Medulla oblongata (tissue), 1 donor: ENCODE data around the gene OSR1.
"Not testable (repeated sequence)": the region's sequence is repeated elsewhere in the genome, so short reads cannot be mapped to it uniquely, and the experiment has no call there.

Source experiments
- DNase-seq: peaks from one replicate; pipeline ENCODE4 v3.0.0-alpha.2; 2015; ENCODE audit errors: extremely low spot score

Gene OSR1

DNA sequence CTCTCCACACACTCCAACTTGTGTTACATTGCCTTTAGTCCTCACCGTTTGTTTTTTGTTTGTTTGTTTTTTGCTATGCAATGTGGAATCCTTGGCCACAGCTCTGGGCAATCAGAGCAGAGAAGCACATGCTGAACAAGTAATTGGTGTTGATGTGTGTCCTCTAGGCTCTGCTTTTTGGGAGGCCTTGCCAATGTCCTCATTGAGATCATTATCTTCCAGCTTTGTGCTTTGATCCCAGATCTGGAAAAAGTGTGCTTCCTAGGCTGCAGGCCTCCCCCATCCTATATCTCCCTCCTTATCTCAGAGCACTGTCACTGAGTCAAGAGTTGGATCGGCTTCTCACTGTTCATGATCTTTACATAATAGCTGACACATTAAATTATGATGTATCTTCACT is 25.9 kb downstream of the OSR1 start:
- no peak for DNase-seq

DNA sequence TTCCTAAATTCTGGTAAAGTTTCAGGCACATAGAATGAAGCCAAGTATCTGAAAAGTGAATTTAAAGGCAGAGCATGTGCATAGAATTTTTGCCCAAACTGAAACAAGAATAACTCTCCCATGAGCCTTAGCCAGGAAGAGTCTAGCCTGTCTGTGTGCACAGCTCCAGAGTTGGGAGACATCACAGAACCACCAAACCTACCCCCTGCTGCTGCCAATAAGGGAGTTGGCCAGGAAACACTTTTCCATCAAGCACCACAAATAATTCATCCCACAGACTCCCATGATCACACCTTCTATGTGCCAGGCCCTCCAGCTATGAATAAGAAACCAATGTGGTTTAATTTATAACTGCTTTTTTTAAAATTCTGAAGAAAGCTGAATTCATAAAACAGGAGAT is 27.0 kb downstream of the OSR1 start:
- DNase-seq: no peak

DNA sequence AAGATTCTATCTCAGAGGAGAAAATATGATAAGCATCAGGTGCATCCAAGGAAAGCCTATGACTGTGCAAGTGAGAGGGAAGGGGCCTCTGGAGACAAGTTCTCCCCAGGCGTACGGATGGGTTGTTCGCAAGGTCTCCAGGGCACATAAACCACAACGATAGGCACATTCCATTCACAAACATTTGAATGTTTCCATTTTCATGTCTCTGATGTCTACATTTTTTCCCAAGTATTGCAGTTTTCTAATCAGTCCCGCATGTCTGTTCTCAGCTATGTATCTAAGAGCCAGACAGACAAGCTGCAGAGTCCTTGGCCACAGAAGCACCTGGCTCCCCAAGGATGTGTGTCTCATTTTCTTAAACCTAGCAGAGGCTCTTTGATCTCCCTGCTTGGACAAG is 28.0 kb downstream of the OSR1 start:
- DNase-seq: no peak

GRCh38 chr2:19329445-19329844 is 29.0 kb downstream of the OSR1 start:
- DNase-seq: no peak

- no peak for DNase-seq
Measured at GRCh38 chr2:19327496-19327895, 30.9 kb downstream of the OSR1 start.

DNA sequence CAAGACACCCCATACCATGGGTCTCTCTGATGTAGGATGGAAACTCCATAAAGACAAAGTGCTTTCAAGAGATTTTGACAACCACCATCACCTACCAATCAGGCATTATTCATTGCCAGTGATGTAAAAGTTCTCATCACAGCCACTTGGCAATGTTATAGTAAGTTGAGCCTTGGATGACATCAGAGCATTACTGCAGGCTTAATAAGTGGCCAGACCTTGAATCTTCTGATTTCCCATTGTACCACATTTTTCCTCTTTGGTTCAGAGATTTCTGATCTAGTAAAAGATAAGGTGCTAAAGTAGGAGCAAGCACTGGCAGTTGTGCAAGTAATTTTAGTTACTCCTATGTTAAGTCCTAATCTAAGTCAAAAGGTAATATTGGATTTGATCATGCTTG is 36.5 kb downstream of the OSR1 start:
- no peak for DNase-seq

DNA sequence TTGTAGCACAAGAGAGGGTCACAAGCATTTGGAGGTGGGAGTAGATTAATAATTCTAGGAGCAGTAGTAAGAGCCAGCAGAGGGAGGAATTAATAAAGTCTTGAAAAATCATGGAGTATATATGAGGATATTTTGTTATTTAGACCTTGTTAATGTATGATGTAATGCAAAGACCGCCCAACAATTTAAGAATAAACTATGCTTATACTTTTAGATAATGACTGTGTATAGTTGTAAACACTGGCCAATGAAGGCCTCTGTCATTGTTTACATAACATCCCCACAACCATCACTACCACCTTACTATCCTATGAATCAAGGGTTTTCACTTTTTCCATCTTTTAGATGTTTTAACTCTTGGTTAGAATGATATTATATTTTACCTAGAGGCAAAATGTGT is 37.6 kb downstream of the OSR1 start:
- no peak for DNase-seq

DNA sequence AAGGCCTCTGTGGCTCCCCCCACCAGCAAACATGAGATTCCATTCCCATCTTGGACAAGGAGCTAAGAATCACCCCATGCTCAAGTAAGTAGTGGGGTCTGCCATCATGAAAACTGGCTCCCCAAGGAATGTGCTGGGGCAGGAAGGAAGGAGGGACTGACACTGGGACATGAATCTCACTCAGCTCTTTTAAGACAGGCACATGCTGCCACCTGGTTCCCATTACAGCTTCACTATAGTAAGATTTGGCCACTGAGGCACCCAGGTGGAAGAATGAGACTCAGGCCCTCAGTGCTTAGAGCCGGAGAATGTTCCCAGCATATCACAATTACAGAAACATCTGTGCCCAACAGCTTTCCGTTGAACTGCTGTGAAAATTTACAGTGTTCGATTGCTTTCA is 38.7 kb downstream of the OSR1 start:
- no peak for DNase-seq

- DNase-seq: no peak
Measured at GRCh38 chr2:19319064-19319463, 39.4 kb downstream of the OSR1 start.

DNA sequence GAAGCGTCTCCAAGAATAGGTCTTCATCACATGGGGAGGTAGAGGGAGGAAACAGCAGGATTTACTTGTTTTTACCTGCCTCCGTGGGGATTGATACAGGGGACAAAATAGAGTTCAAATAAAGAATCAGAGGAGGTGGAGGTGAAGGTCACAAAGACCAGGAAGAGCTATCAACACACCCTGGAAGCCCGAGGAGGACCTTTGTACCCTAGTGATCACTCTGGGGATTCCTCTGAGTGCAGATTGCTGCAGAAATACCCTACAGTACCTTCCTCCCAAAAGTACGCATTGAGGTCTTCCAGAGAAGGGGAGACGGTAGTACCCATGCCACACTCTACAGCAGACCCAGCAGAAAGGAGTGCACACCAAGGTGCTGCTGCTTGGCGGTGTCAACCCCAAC is 44.9 kb downstream of the OSR1 start:
- no peak for DNase-seq

- DNase-seq: peak; percentile 15
Measured at GRCh38 chr2:19312949-19313348, 45.5 kb downstream of the OSR1 start.

- not testable (repeated sequence) for DNase-seq
Measured at GRCh38 chr2:19306065-19306464, 52.4 kb downstream of the OSR1 start.

DNA sequence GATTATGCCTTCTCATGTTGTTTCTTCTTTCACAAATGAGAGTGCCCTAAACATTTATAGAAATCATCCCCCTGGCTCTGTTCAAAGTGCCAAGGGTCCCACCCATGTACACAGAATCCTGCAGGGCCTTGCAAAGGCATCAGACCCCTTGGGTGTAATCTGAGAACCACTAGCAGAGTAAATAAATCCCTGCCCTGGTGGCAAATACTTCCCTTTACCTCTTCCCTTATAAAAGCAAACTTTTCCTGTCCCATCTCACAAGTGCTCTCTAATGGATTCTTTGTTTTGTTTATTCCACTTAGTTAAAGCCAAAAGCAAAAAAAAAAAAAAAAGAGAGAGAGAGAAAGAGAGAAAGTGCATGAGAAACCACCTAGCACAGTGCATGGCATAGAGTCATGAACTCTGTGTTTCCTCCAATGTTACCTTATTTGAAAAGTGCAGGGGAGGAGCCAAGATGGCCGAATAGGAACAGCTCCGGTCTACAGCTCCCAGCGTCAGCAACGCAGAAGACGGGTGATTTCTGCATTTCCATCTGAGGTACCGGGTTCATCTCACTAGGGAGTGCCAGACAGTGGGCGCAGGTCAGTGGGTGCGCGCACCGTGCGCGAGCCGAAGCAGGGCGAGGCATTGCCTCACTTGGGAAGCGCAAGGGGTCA is 52.9 kb downstream of the OSR1 start:
- DNase-seq: not testable (repeated sequence)

DNA sequence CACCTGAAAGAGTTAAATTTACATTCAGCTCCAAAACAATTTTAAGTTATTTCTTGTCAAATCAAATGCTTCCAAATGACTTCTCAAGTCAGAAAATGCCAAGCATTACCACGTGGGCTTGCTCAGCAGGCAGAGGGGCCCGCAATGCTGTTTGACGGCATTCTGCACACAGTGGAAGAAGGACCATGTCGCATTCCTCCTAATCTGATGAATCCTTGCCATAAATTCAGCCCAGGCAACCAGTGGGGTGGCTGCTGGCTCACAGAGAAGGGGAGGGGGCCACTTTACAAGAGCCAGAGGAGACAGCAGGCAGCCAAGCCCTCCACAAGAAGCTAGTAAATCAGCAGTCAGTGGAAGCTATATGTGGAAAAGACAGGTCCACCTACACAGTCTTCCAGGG is 56.7 kb downstream of the OSR1 start:
- DNase-seq: no peak
